SJSA1 (cell line): ENCODE data around the gene PTK6. TPM values are rescaled to one million over a fixed set of nuclear protein-coding genes. Genes with fewer than 3 reads are reported as not detected.

ENCODE experiments used
- DNase-seq, 2 experiments: peaks; one replicate each; pipeline ENCODE4 v3.0.0-alpha.2; 2015 to 2020; ENCODE audit warnings: low spot score in 2 of 2, low read depth in 1 of 2
- H3K27ac ChIP-seq: fragments of 250-450 bp; sonication (Bioruptor Pico); 2 replicates; pipeline ENCODE4 v1.5.1; 2020; ENCODE audit warnings: mild to moderate bottlenecking, moderate library complexity
- H3K27me3 ChIP-seq: fragments of 250-450 bp; sonication (Bioruptor Pico); replicated peaks from 2 replicates; pipeline ENCODE4 v1.5.1; 2020; ENCODE audit warnings: mild to moderate bottlenecking, moderate library complexity
- H3K36me3 ChIP-seq: fragments of 250-450 bp; sonication (Bioruptor Pico); 2 replicates; pipeline ENCODE4 v1.5.1; 2020; ENCODE audit warnings: mild to moderate bottlenecking
- H3K4me1 ChIP-seq: fragments of 250-450 bp; sonication (Bioruptor Pico); replicated peaks from 2 replicates; pipeline ENCODE4 v1.6.1; 2021; ENCODE audit warnings: mild to moderate bottlenecking
- H3K4me3 ChIP-seq: fragments of 250-450 bp; sonication (Bioruptor Pico); 2 replicates; pipeline ENCODE4 v1.5.1; 2020; ENCODE audit warnings: mild to moderate bottlenecking
- H3K9me3 ChIP-seq: fragments of 250-450 bp; sonication (Bioruptor Pico); replicated peaks from 2 replicates; pipeline ENCODE4 v1.5.1; 2020; ENCODE audit warnings: mild to moderate bottlenecking
- total RNA-seq: library from RNA; depleted of rRNA; stranded (reverse); fragments of >200 nt; shearing (Covaris generic); gene quantifications from 2 replicates; pipeline ENCODE4 v1.2.3, GENCODE V29; 2014

Gene PTK6
- total RNA-seq, 1 experiment from 2014 or later = not detected

DNA sequence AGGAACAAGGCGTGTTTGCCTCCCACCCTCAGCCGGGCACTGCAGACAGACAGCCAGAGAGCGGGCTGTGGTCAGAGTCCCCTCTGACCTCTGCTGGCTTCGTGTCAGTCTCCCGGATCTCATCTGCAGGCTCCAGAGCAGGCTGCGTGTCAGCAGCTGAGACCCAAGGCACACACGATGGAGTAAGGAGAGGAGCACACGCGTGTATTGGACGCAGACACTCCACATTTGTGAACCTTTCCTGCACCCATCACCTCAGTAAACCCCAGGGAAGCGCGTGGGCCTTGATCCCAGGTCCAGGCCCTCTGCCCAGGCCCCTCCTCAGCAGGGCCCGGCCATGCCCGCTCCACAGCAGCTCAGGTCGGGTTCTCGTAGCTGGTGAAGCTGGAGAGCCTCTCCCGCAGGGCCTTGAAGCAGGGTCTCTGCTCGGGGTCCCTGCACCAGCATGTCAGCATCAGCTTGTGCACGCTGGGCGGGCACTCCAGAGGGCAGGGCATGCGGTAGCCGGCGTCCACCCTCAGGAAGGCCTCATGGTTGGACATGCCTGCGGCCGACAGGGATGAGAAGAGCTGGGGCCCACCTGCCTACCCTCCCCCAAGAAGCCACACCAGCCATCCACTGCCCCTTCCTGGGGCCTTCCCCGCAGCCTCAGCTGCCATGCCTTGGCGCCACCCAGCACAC lies 7.9 kb downstream of the PTK6 start:
- no peak overlapping the region for H3K27ac ChIP-seq
- no peaks in the 10 kb centered on the region for H3K9me3 ChIP-seq
- H3K4me1 ChIP-seq = no peaks in the 10 kb centered on the region
- H3K36me3 ChIP-seq = no peaks in the 10 kb centered on the region
- peaks cover 14% of the 10 kb centered on the region for H3K27me3 ChIP-seq
- H3K4me3 ChIP-seq = no peak overlapping the region
- no peak for DNase-seq

DNA sequence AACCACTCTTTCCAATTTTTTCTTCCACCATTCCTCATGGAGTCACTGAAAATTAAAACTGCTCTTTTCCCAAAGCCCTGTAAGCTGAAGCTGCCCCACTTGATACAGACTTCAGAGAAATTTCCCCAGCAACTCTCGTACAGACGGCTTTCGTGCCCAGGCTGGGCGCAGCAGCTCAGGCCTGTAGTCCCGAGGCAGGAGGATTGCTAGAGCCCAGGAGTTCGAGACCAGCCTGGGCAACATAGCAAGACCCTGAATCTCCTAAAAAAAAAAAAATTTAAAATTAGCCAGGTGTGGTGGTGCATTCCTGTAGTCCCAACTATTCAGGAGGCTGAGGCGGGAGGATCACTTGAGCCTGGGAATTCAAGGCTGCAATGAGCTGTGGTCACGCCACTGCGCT lies 10.0 kb downstream of the PTK6 start:
- peaks cover 5% of the 10 kb centered on the region; the same call in 1 of the 2 replicates for H3K9me3 ChIP-seq
- peaks cover 14% of the 10 kb centered on the region for H3K36me3 ChIP-seq
- peaks cover 3% of the 10 kb centered on the region; the same call in 1 of the 2 replicates for H3K4me1 ChIP-seq
- DNase-seq = no peak
- H3K4me3 ChIP-seq = no peak overlapping the region
- H3K27me3 ChIP-seq = no peaks in the 10 kb centered on the region; the same call in 1 of the 2 replicates
- no peak overlapping the region for H3K27ac ChIP-seq

DNA sequence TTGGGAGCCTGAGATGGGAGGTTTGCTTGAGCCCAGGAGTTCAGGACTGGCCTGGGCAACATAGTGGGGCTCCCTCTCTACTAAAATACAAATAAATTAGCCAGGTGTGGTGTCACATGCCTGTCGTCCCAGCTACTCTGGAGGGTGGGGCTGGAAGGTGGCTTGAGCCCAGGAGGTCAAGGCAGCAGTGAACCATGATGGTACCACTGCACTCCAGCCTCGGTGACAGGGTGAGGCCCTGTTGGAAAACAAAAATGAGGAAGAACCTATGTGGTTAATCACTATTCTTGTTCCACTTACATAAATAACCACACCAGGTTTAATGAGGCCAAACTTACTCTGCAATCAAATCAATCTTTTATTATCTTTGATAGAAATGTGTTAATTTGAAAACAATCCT lies 11.2 kb downstream of the PTK6 start:
- no peak overlapping the region for H3K27ac ChIP-seq
- H3K4me1 ChIP-seq = peaks cover 10% of the 10 kb centered on the region
- H3K36me3 ChIP-seq = peaks cover 24% of the 10 kb centered on the region
- H3K27me3 ChIP-seq = no peaks in the 10 kb centered on the region; the same call in 1 of the 2 replicates
- H3K9me3 ChIP-seq = peaks cover 5% of the 10 kb centered on the region; the same call in 1 of the 2 replicates
- no peak overlapping the region for H3K4me3 ChIP-seq
- no peak for DNase-seq

DNA sequence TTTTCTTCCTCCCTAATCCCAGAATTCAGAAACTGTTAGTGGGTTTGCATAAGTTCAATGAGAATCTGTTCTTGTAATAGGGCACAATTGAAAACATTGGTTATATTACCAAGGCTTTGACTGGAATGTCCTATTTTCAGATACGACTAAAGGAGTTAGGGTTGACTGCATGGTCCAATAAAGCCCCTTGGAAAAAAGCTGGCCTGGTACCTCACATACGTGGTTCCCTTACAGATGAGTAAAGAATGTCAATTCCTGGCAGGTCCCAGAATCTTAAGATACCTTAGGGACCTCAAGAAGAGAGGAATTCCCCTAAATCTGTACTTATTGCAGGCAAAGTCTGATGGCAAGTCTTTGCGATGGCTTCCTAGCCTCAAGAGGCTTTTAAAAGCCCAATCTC lies 12.0 kb downstream of the PTK6 start:
- H3K27ac ChIP-seq = no peak overlapping the region
- peaks cover 5% of the 10 kb centered on the region; the same call in 1 of the 2 replicates for H3K9me3 ChIP-seq
- no peak for DNase-seq
- H3K27me3 ChIP-seq = no peaks in the 10 kb centered on the region
- H3K36me3 ChIP-seq = peaks cover 26% of the 10 kb centered on the region
- H3K4me3 ChIP-seq = no peak overlapping the region
- peaks cover 10% of the 10 kb centered on the region for H3K4me1 ChIP-seq

DNA sequence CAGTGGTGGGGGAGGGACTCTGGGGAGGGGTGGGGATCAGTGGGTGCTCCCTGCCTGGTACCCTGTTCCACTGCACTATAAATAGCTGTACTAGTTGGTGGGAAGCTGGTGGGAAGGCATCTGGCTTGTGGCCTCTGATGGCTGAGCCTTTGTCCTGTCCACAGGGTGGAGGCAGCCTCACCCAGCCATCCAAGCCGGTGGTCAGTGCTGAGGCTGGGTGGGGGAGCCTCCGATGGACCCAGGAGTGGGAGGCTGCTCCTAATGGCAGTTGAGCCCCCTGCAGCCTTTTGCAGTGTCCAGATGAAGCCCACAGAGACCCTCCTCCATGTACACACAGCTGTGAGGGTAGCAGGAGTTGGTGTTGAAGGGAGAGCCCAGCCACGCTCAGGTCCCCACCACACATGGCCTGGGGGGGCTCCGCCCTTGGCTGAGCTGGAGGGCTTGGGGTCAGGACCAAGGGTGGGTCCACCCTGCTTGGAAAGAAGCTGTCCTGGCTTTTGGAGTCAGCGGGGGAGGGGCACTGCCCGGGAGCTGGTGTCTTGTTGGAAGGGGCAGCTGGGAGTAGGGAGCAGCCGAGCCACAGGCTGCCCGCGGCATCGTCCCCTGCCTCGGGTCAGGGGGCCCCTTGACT lies 14.1 kb downstream of the PTK6 start:
- Histone ChIP-seq H3K9me3 (peaks cover 5% of the 10 kb centered on the region; the same call in 1 of the 2 replicates), H3K27me3 (no peaks in the 10 kb centered on the region), H3K36me3 (peaks cover 26% of the 10 kb centered on the region), H3K27ac (no peak overlapping the region), H3K4me3 (no peak overlapping the region), H3K4me1 (peaks cover 17% of the 10 kb centered on the region)
- DNase-seq = no peak

DNA sequence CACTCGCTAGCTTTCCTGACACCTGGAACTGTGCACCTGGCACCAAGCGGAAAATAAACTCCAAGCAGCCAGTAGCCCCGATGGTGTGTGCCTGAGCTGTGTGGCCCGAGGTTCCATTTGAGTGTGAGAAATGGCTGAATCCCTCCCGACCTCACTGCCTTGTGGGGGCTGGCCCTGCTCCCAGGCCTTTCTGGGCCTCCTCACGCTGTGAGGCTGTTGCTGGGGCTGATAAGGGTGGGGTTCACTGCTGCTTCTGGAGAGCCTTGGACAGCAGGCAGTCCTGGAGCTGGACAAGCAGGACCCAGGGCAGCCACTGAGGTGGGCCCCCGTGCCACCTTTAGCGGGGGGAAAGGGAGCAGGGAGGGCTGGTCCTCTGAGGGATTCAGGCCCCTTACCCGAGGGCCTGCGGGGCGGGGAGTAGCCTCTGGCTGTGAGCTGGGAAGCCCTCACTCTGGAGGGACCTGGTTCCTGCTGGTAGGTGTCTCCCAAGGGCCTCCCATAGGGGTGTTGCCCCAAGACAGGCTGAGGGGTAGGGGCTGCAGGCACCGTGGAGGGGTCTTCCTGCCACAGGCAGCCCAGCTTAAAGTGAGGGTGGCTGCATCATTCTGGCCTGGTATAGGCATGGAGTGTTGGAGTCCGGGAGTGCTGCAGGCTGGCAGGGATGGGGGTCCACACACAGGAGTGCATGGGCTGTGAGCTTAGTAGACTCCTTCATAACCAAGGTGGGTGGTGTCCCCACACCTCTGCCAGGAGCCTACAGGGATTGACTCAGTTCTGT lies 14.9 kb downstream of the PTK6 start:
- Histone ChIP-seq H3K27ac (no peak overlapping the region), H3K36me3 (peaks cover 26% of the 10 kb centered on the region), H3K4me3 (peak overlapping the region; percentile 9; the same call in 1 of the 2 replicates), H3K27me3 (no peaks in the 10 kb centered on the region), H3K9me3 (peaks cover 5% of the 10 kb centered on the region; the same call in 1 of the 2 replicates), H3K4me1 (peaks cover 17% of the 10 kb centered on the region)
- DNase-seq = no peak

DNA sequence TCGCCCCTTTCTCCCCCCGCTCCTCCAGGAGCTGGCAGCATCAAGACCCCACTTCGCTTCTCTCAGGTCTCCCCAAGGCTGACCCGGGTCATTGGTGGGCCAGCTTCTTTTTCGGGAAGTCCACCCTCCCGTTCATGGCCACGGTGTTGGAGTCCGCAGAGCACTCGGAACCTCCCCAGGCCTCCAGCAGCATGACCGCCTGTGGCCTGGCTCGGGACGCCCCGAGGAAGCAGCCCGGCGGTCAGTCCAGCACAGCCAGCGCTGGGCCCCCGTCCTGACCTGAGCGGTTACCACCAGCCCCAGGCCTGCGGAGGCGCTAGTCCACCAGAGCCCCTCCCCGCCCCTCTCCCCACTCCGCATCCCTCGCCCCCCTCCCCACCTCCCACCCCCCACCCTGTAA lies 15.6 kb downstream of the PTK6 start:
- Histone ChIP-seq H3K36me3 (peaks cover 26% of the 10 kb centered on the region), H3K4me3 (peak overlapping the region; percentile 91), H3K27ac (peak overlapping the region; percentile 90; the same call in 1 of the 2 replicates), H3K4me1 (peaks cover 17% of the 10 kb centered on the region), H3K9me3 (peaks cover 5% of the 10 kb centered on the region; the same call in 1 of the 2 replicates), H3K27me3 (no peaks in the 10 kb centered on the region)
- DNase-seq = no peak

DNA sequence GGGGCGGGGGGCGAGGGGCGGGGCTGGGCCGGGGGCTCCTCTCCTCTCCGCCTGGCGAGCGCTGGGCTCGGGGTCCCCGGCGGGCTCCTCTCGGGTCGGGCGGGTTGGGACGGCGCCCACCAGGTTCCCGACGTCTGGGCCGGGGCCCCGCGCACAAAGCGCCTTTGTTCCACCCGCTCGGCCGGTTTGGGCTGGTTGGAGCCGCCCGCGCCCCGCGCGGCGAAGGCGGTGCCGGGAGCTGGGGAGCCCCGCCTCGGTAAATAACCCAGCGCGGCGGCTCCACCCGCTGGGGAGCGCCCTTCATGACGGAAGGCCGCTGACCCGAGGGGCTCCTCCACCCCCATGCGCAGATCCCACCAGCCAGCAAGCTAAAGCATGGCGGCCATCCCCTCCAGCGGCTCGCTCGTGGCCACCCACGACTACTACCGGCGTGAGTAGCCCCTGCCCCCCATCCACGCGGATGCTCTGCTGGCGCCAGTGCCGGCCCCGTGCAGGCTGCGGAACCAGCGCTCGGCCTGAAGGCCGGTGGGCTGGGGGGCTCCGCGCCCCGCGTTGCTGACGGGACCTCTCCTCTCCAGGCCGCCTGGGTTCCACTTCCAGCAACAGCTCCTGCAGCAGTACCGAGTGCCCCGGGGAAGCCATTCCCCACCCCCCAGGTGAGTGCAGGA lies 16.1 kb downstream of the PTK6 start:
- Histone ChIP-seq H3K4me3 (peak overlapping the region; percentile 91), H3K36me3 (peaks cover 26% of the 10 kb centered on the region), H3K9me3 (peaks cover 5% of the 10 kb centered on the region; the same call in 1 of the 2 replicates), H3K27ac (peak overlapping the region; percentile 90), H3K27me3 (no peaks in the 10 kb centered on the region), H3K4me1 (peaks cover 17% of the 10 kb centered on the region)
- DNase-seq = peak; percentile 64 to 76

DNA sequence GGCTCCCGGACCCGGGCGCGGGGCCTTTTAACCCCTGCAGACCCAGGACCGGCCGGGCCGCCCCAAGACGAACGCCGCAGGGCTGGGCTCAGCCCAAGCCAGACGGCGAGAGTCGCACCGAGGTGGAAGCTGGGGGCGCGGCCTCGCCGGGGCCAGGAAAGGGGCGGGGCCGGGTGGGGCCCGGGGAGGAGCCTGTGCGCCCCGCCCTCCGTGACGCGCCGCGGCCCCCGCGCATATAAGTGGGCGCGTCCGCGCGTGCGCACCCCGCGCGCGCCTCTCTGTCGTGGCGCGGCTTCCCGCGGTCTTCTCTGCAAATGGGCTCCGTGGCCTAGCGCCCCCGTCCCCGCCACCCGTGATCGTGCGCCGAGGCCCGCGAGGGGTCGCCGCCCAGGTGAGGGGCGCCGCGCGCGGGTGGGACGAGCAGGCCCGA lies 16.7 kb downstream of the PTK6 start, which contains the start of gene PPDPF:
TSS of gene PPDPF (plus strand) at position 262 of the 430 bp plus-strand sequence. CDS start 544 bp downstream, outside the sequence.
- peak within 1 kb of the TSS; percentile 90 for H3K27ac ChIP-seq
- H3K4me1 ChIP-seq = peaks cover 17% of the 10 kb centered on the region
- peak; percentile 76 to 79 for DNase-seq
- 0 out of 2 replicates have a peak, but pooled peaks cover 3% of the 10 kb centered on the region for H3K27me3 ChIP-seq
- H3K4me3 ChIP-seq = peak within 1 kb of the TSS; percentile 91
- peaks cover 5% of the 10 kb centered on the region; the same call in 1 of the 2 replicates for H3K9me3 ChIP-seq
- peaks cover 26% of the 10 kb centered on the region for H3K36me3 ChIP-seq

DNA sequence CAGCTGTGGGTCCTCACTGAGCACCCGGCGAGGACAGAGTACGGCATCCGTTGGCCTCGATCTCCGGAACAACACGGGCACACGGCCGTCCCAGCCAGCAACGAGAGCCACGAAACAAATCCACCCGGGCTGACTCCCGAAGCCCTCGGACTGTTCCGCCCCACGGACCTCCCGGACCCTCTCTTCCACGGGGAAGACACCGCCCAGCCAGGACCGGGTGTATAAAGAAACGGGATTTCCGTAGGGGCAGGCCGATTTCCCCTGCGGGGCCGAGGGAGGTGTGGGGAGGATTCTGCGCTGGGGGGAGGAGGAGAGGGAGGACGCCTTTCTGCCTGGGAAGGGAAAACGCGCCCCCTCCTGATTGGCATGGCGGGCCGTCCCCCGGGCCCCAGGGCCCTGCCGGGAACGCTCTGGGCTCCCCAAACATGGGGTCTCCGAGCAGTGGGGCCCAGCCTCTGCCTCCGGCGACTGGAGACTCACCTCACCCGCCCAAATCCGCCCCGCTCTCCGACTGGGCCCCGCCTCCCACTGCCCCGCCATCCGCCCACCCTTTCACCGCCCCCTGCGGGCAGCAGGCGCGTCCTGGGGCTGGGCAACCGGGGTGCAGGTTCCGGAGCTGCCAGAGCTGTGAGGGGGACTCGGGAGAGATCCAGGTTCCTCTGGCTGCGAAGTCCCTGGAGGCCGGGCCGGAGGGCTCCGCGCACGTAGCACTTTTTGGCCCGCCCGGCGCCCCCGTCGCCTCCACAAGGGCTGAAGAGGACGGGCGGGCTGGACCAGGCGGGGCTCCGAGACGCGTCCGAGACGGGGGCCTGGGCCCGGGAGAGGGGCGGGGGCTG lies 17.3 kb downstream of the PTK6 start:
- H3K4me1 ChIP-seq = peaks cover 17% of the 10 kb centered on the region
- 0 out of 2 replicates have a peak, but pooled peaks cover 3% of the 10 kb centered on the region for H3K27me3 ChIP-seq
- peaks cover 5% of the 10 kb centered on the region; the same call in 1 of the 2 replicates for H3K9me3 ChIP-seq
- peaks cover 26% of the 10 kb centered on the region for H3K36me3 ChIP-seq
- H3K27ac ChIP-seq = no peak overlapping the region; the same call in 1 of the 2 replicates
- peak; percentile 52 to 80 for DNase-seq
- peak overlapping the region; percentile 91 for H3K4me3 ChIP-seq

DNA sequence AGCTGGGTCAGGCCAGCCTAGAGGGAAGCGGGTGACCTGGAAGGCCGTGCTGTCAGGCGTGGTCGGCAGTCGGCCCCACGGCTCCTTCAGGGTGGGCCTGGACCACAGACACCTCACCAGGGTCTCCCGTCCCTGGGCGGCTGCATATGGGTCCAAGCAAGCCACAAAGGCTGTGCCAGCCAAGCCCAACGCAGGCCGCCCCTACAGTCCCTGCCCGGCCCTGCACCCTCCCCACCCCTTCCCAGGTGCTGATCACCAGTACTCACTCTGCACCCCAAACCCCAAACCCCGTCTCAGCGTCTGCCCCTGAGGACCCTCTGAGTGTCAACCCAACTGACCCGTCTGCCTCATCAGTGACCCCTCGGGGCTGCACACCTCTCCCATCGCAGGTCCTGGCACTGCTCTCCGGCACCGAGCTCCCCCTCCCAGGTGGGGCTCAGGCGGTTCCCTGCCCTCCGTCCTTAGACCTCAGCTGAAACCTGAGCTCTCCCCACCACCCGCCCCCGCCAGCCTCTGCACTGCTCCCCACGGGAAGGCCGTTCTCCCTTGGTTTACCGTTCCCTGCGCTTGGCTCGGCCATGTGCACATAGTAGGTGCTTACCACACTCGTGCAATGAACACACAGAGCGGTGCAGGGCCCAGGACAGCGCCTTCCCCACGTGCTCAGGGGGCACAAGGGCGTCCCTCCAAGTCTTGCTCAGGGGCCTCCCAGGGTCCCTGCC lies 18.1 kb downstream of the PTK6 start:
- Histone ChIP-seq H3K27ac (no peak overlapping the region), H3K27me3 (0 out of 2 replicates have a peak, but pooled peaks cover 3% of the 10 kb centered on the region), H3K36me3 (peaks cover 26% of the 10 kb centered on the region), H3K4me1 (peaks cover 17% of the 10 kb centered on the region), H3K4me3 (peak overlapping the region; percentile 91), H3K9me3 (peaks cover 5% of the 10 kb centered on the region; the same call in 1 of the 2 replicates)
- peak in 1 of 2 experiments; percentile 47 for DNase-seq
